Breast epithelium (tissue), 3 donors: ENCODE data around the gene POLD4.

Experiments
- POLR2A ChIP-seq: fragments of 450-650 bp; IDR thresholded peaks from one replicate; pipeline ENCODE4 v1.6.1; 2016; ENCODE audit warnings: antibody characterized with exemption, mild to moderate bottlenecking, moderate library complexity
- POLR2AphosphoS5 ChIP-seq, 3 donors: sonication (generic); formaldehyde crosslinking; IDR thresholded peaks; one replicate each; pipeline ENCODE4 v1.6.1; 2017; ENCODE audit warnings: antibody characterized with exemption in 3 of 3
- TF ChIP-seq, protein P1 (sequence below), 3 donors: fragments of 450-650 bp; IDR thresholded peaks; one replicate each; pipeline ENCODE4 v1.5.1; 2016 to 2017; ENCODE audit warnings: antibody characterized with exemption in 3 of 3, mild to moderate bottlenecking in 3 of 3, moderate library complexity in 3 of 3

DNA sequence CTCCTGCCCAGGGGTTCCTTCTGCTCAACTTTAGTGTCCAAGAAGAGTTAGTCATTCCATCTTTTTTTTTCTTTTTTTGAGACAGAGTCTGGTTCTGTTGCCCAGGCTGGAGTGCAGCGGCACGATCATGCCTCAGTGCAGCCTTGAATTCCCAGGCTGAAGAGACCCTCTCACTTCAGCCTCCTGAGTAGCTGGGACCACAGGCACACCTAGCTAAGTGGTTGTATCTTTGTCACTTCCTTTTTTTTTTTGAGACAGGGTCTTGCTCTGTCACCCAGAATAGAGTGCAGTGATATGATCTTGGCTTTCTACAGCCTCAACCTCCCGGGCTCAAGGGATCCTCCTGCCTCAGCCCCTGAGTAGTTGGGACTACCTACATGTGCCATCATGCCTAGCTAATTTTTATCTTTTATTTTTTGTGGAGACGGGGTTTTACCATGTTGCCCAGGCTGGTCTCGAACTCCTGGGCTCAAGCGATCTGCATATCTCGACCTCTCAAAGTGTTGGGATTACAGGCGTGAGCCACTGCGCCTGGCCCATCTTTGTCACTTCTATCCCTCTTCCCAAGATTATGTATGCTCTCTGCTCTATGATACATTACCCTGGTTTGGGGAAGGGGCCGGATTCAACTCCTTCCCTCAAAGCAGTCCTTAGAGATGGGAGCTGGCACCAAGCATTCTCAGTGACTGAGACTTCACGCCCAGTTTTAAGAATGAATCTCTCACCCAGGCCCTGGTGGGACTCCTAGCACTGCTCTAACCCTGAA, 40.0 kb downstream of the POLD4 start:
- TF ChIP-seq, protein P1, sequence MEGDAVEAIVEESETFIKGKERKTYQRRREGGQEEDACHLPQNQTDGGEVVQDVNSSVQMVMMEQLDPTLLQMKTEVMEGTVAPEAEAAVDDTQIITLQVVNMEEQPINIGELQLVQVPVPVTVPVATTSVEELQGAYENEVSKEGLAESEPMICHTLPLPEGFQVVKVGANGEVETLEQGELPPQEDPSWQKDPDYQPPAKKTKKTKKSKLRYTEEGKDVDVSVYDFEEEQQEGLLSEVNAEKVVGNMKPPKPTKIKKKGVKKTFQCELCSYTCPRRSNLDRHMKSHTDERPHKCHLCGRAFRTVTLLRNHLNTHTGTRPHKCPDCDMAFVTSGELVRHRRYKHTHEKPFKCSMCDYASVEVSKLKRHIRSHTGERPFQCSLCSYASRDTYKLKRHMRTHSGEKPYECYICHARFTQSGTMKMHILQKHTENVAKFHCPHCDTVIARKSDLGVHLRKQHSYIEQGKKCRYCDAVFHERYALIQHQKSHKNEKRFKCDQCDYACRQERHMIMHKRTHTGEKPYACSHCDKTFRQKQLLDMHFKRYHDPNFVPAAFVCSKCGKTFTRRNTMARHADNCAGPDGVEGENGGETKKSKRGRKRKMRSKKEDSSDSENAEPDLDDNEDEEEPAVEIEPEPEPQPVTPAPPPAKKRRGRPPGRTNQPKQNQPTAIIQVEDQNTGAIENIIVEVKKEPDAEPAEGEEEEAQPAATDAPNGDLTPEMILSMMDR (IDR thresholded peaks at IDR 0.05) = no peak
- no peak for TF ChIP-seq POLR2A
- TF ChIP-seq POLR2AphosphoS5 (IDR thresholded peaks at IDR 0.05) = no peak
